GM23338 (cell line): ENCODE data around the gene RAPGEF4. TPM values are rescaled to one million over a fixed set of nuclear protein-coding genes. Genes with fewer than 3 reads are reported as not detected.

Experiments used
- ATAC-seq: fragments of 200-7000 bp; cut with Tn5 transposase; 3 replicates; pipeline ENCODE4 v1.9.1; 2020
- DNase-seq: peaks from one replicate; pipeline ENCODE4 v3.0.0-alpha.2; 2015; ENCODE audit warnings: low spot score
- H2AFZ ChIP-seq: fragments of 200-600 bp; sonication (generic); 2 replicates; pipeline ENCODE4 v1.8.0; 2016; ENCODE audit warnings: antibody characterized with exemption, mild to moderate bottlenecking, moderate library complexity
- H3F3A ChIP-seq: fragments of 200-600 bp; sonication (generic); replicated peaks from 2 replicates; pipeline ENCODE4 v1.8.0; 2017; ENCODE audit warnings: antibody characterized with exemption, mixed run types, low read depth
- H3K27ac ChIP-seq: fragments of 200-600 bp; sonication (generic); 2 replicates; pipeline ENCODE4 v1.6.1; 2016; ENCODE audit warnings: low read depth
- H3K27me3 ChIP-seq: fragments of 200-600 bp; sonication (generic); 2 replicates; pipeline ENCODE4 v1.8.0; 2016; ENCODE audit warnings: mild to moderate bottlenecking, mixed run types, moderate library complexity; ENCODE audit not compliant: insufficient read depth
- H3K36me3 ChIP-seq: fragments of 200-600 bp; sonication (generic); 2 replicates; pipeline ENCODE4 v1.8.0; 2016; ENCODE audit warnings: mild to moderate bottlenecking; ENCODE audit not compliant: insufficient read depth
- H3K4me1 ChIP-seq: fragments of 200-600 bp; sonication (generic); 2 replicates; pipeline ENCODE4 v1.8.0; 2016; ENCODE audit warnings: mild to moderate bottlenecking, moderate library complexity; ENCODE audit not compliant: insufficient read depth
- H3K4me2 ChIP-seq: fragments of 200-600 bp; sonication (generic); 2 replicates; pipeline ENCODE4 v1.7.1; 2017; ENCODE audit warnings: mixed run types
- H3K4me3 ChIP-seq: fragments of 200-600 bp; sonication (generic); 2 replicates; pipeline ENCODE4 v1.6.1; 2016; ENCODE audit warnings: mixed run types
- H3K79me2 ChIP-seq: fragments of 200-600 bp; sonication (generic); replicated peaks from 2 replicates; pipeline ENCODE4 v1.8.0; 2017; ENCODE audit warnings: mild to moderate bottlenecking; ENCODE audit not compliant: insufficient read depth
- H3K9me2 ChIP-seq: fragments of 200-600 bp; sonication (generic); 2 replicates; pipeline ENCODE4 v1.8.0; 2017; ENCODE audit not compliant: insufficient read depth
- H4K20me1 ChIP-seq: fragments of 200-600 bp; sonication (generic); replicated peaks from 2 replicates; pipeline ENCODE4 v1.8.0; 2017; ENCODE audit warnings: mild to moderate bottlenecking; ENCODE audit not compliant: insufficient read depth
- H3K27ac Mint-ChIP-seq: 2 replicates; pipeline ENCODE4 v1.8.0; 2020; ENCODE audit warnings: inconsistent platforms, mild to moderate bottlenecking, moderate library complexity, mixed read lengths
- H3K27me3 Mint-ChIP-seq: 3 replicates; pipeline ENCODE4 v1.8.0; 2022; ENCODE audit warnings: low read depth, mild to moderate bottlenecking, moderate library complexity, mixed read lengths, inconsistent platforms; ENCODE audit not compliant: insufficient read depth, poor library complexity
- H3K36me3 Mint-ChIP-seq: 3 replicates; pipeline ENCODE4 v1.8.0; 2021; ENCODE audit warnings: low read depth, mild to moderate bottlenecking, inconsistent platforms, moderate library complexity, mixed read lengths
- H3K4me1 Mint-ChIP-seq: 3 replicates; pipeline ENCODE4 v1.8.0; 2020; ENCODE audit warnings: mild to moderate bottlenecking, inconsistent platforms, mixed read lengths
- H3K4me3 Mint-ChIP-seq: 3 replicates; pipeline ENCODE4 v1.8.0; 2021; ENCODE audit warnings: moderate library complexity, mild to moderate bottlenecking, inconsistent platforms, mixed read lengths
- H3K9me3 Mint-ChIP-seq: 3 replicates; pipeline ENCODE4 v1.8.0; 2020; ENCODE audit warnings: moderate library complexity, mild to moderate bottlenecking, inconsistent platforms, mixed read lengths
- CREB1 ChIP-seq: fragments of 250-450 bp; sonication (Bioruptor Pico); IDR thresholded peaks from 2 replicates; pipeline ENCODE4 v1.5.0; 2020; ENCODE audit warnings: low read depth, mild to moderate bottlenecking, moderate library complexity
- CTCF ChIP-seq, 2 experiments: fragments of 200-600 bp in 1 of 2; sonication (generic) in 1 of 2; conservative IDR thresholded peaks; 2 replicates each; pipeline versions ENCODE4 v1.5.1 to v1.6.1; 2016 to 2017; ENCODE audit warnings: antibody characterized with exemption in 2 of 2, low read depth in 2 of 2, mild to moderate bottlenecking in 2 of 2, moderate library complexity in 1 of 2
- ETS1 ChIP-seq: IDR thresholded peaks from 2 replicates; pipeline ENCODE4 v1.6.1; 2016; ENCODE audit warnings: antibody characterized with exemption
- EZH2 ChIP-seq: fragments of 200-600 bp; sonication (generic); IDR thresholded peaks from one replicate; pipeline ENCODE4 v1.8.0; 2017; ENCODE audit warnings: antibody characterized with exemption, mild to moderate bottlenecking, low read depth; ENCODE audit not compliant: unreplicated experiment
- EZH2phosphoT487 ChIP-seq: fragments of 200-600 bp; sonication (generic); IDR thresholded peaks from one replicate; pipeline ENCODE4 v1.8.1; 2018; ENCODE audit warnings: antibody characterized with exemption; ENCODE audit not compliant: unreplicated experiment
- JUNB ChIP-seq: IDR thresholded peaks from one replicate; pipeline ENCODE4 v1.6.1; 2016; ENCODE audit warnings: antibody characterized with exemption; ENCODE audit not compliant: unreplicated experiment
- NANOG ChIP-seq: IDR thresholded peaks from 2 replicates; pipeline ENCODE4 v1.6.1; 2016; ENCODE audit warnings: antibody characterized with exemption, borderline replicate concordance
- POLR2AphosphoS5 ChIP-seq: IDR thresholded peaks from 2 replicates; pipeline ENCODE4 v1.6.1; 2016; ENCODE audit warnings: antibody characterized with exemption, low read depth
- REST ChIP-seq: IDR thresholded peaks from one replicate; pipeline ENCODE4 v1.6.1; 2018; ENCODE audit warnings: antibody characterized with exemption; ENCODE audit not compliant: unreplicated experiment
- STAT1 ChIP-seq: IDR thresholded peaks from one replicate; pipeline ENCODE4 v1.6.1; 2016; ENCODE audit warnings: antibody characterized with exemption; ENCODE audit not compliant: unreplicated experiment
- ZNF114 ChIP-seq: fragments of 250-450 bp; sonication (Bioruptor Pico); IDR thresholded peaks from 2 replicates; pipeline ENCODE4 v1.5.0; 2020; ENCODE audit warnings: mild to moderate bottlenecking, moderate library complexity
- ZNF331 ChIP-seq: fragments of 250-450 bp; sonication (Bioruptor Pico); IDR thresholded peaks from 2 replicates; pipeline ENCODE4 v1.5.0; 2020; ENCODE audit warnings: low read depth, mild to moderate bottlenecking, moderate library complexity
- ZNF462 ChIP-seq: fragments of 250-450 bp; sonication (Bioruptor Pico); IDR thresholded peaks from 2 replicates; pipeline ENCODE4 v1.5.0; 2020; ENCODE audit warnings: mild to moderate bottlenecking, moderate library complexity
- polyA plus RNA-seq: library from polyadenylated mRNA; unstranded; fragments of >200 nt; fragmentation: Nextera tagmentation; extraction: Ambion mirVana; gene quantifications from 2 replicates; pipeline ENCODE4 v1.2.1, GENCODE V29; 2016
- total RNA-seq: library from RNA; depleted of rRNA; stranded (reverse); fragments of >200 nt; shearing (Covaris generic); gene quantifications from 2 replicates; pipeline ENCODE4 v1.2.3, GENCODE V29; 2014

RAPGEF4 gene
- total and polyA plus RNA-seq, 2 experiments from 2014 or later, result 1.7 to 4.7 TPM

GRCh38 chr2:172998547-172999272 is 263.1 kb downstream of the RAPGEF4 start:
- no peak for DNase-seq
- Histone ChIP-seq H3F3A (no peaks in the 10 kb centered on the region), H3K9me2 (no peaks in the 10 kb centered on the region), H4K20me1 (no peaks in the 10 kb centered on the region), H3K4me1 (peaks cover 8% of the 10 kb centered on the region), H3K27me3 (no peaks in the 10 kb centered on the region), H3K27ac (no peak overlapping the region), H3K79me2 (no peaks in the 10 kb centered on the region), H3K4me3 (no peak overlapping the region), H3K4me2 (no peak overlapping the region), H2AFZ (no peak overlapping the region), H3K36me3 (no peaks in the 10 kb centered on the region)
- ATAC-seq, result no peak
- Mint-ChIP-seq H3K4me1 (peaks cover 15% of the 10 kb centered on the region), H3K27me3 (no peaks in the 10 kb centered on the region), H3K4me3 (no peak overlapping the region), H3K36me3 (no peaks in the 10 kb centered on the region), H3K9me3 (no peaks in the 10 kb centered on the region), H3K27ac (no peak overlapping the region)
- TF ChIP-seq EZH2 (no peak), ETS1 (no peak), REST (no peak), CTCF (conservative IDR thresholded peaks at IDR 0.05; ENCODE audit: low read depth in 2 of 2) (no peak), JUNB (no peak), STAT1 (no peak), CREB1 (CRISPR knock-in tag) (no peak), POLR2AphosphoS5 (no peak), ZNF114 (no peak), ZNF331 (CRISPR knock-in tag) (no peak), NANOG (no peak), ZNF462 (no peak), EZH2phosphoT487 (no peak)
